ENCODE results near the gene DDX17.

- no peak for TF ChIP-seq TARDBP (IDR thresholded peaks at IDR 0.05)
- TF ChIP-seq FOXM1 (IDR thresholded peaks at IDR 0.05; ENCODE audit: borderline replicate concordance): no peak
- TF ChIP-seq SUZ12 (IDR thresholded peaks at IDR 0.05): no peak
- no peak for TF ChIP-seq BHLHE40 (IDR thresholded peaks at IDR 0.05; ENCODE audit: borderline replicate concordance)
- no peak for TF ChIP-seq FOXK2 (IDR thresholded peaks at IDR 0.05)
- no peak for TF ChIP-seq CTBP1 (IDR thresholded peaks at IDR 0.05; ENCODE audit: borderline replicate concordance)
- TF ChIP-seq ARNT (IDR thresholded peaks at IDR 0.05): no peak
- no peak for TF ChIP-seq PKNOX1 (IDR thresholded peaks at IDR 0.05)
These were observed 62.2 kb downstream of the DDX17 start for GRCh38 chr22:38443628-38444521.

Data from HEK293T (cell line).